Measurements from ENCODE around the gene KRTAP21-3. TPM values are rescaled to one million over a fixed set of nuclear protein-coding genes. Genes with fewer than 3 reads are reported as not detected.

KRTAP21-3 gene
- total and polyA plus RNA-seq, 2 donors (not counting 3 experiments of a cell fraction or from before 2014, with no cell fraction given): not detected

DNA sequence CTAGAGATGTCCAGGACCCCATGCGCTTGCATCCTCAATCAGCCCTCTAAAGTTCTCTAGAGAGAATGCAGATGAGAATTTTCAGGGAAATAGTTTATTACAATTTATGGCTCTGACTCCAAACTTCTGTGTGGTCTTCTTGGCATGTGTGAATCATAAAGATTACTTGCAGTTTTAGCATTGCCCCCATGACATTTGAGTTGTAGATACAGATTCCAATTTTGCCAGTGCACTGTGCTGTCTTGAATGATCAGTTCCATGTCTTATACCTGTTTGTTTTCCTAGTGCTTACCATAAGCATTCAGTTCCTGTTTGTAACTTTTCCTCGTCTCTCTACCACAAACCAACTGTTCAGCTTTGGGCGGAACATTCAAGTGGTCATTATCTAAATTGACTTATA is 4.8 kb downstream of the KRTAP21-3 start:
- DNase-seq (ENCODE audit: low read depth, low spot score) (no peak), FAIRE-seq (no peak)
- intact Hi-C loops (cut with micrococcal nuclease): no loop called here
- ChIA-PET CTCF (no interaction called here), POLR2A (no interaction called here)
- dilution Hi-C loops (cut with MboI; ENCODE audit: extremely low pct_ligation_motif_present, low sequenced_read_pairs): no loop called here
- Histone ChIP-seq H3K9me1 (replicated peaks; ENCODE audit: control insufficient read depth, extremely low read depth, insufficient read depth, low read length) (no peaks in the 10 kb centered on the region), H3K4me1 (ENCODE audit: control insufficient read depth, extremely low read depth, insufficient read depth, low read length) (no peaks in the 10 kb centered on the region), H3K4me3 (replicated peaks in 1 of 3; ENCODE audit: insufficient read depth in 1 of 3, low read depth in 1 of 3, low read length in 3 of 3) (no peak overlapping the region), H3K79me2 (ENCODE audit: control insufficient read depth, insufficient read depth, low read length) (no peaks in the 10 kb centered on the region), H3K36me3 (ENCODE audit: control insufficient read depth in 2 of 2, extremely low read depth in 1 of 2, insufficient read depth in 2 of 2, low read length in 2 of 2) (no peaks in the 10 kb centered on the region), H3K27ac (ENCODE audit: insufficient read depth, low read depth, low read length) (no peak overlapping the region), H3K4me2 (ENCODE audit: insufficient read depth, low read length) (no peak overlapping the region), H3K9ac (replicated peaks; ENCODE audit: extremely low read depth, insufficient read depth, low read length) (no peak overlapping the region), H3K9me3 (replicated peaks; ENCODE audit: control insufficient read depth, insufficient read depth, low read length) (no peaks in the 10 kb centered on the region), H3K27me3 (ENCODE audit: control insufficient read depth in 2 of 2, insufficient read depth in 2 of 2, low read length in 2 of 2) (no peaks in the 10 kb centered on the region), H4K20me1 (replicated peaks; ENCODE audit: control insufficient read depth, extremely low read depth, insufficient read depth, low read length) (no peaks in the 10 kb centered on the region), H2AFZ (ENCODE audit: low read depth, low read length) (no peak overlapping the region)
- BruUV-seq (replicated peaks): no TSS peak
- TF ChIP-seq JUN (IDR thresholded peaks at IDR 0.05; ENCODE audit: borderline replicate concordance, insufficient read depth, insufficient read length, low read depth) (no peak), FOS (IDR thresholded peaks at IDR 0.05; ENCODE audit: borderline replicate concordance, insufficient read depth, low read length) (no peak), POLR2AphosphoS5 (IDR thresholded peaks at IDR 0.05; ENCODE audit: insufficient read depth, low read depth, low read length) (no peak), MYC (IDR thresholded peaks at IDR 0.05; ENCODE audit: low read depth, low read length) (no peak), GATA2 (IDR thresholded peaks at IDR 0.05; ENCODE audit: insufficient read depth, insufficient read length, low read depth, low read length) (no peak), POLR2A (IDR thresholded peaks at IDR 0.05; ENCODE audit: low read depth, low read length) (no peak), EZH2 (IDR thresholded peaks at IDR 0.05; ENCODE audit: borderline replicate concordance, low read depth, low read length, severe bottlenecking) (no peak)
- TF ChIP-seq, protein P1, sequence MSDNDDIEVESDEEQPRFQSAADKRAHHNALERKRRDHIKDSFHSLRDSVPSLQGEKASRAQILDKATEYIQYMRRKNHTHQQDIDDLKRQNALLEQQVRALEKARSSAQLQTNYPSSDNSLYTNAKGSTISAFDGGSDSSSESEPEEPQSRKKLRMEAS (IDR thresholded peaks at IDR 0.05; ENCODE audit: insufficient read depth, insufficient read length): no peak
- TF ChIP-seq, protein P2, sequence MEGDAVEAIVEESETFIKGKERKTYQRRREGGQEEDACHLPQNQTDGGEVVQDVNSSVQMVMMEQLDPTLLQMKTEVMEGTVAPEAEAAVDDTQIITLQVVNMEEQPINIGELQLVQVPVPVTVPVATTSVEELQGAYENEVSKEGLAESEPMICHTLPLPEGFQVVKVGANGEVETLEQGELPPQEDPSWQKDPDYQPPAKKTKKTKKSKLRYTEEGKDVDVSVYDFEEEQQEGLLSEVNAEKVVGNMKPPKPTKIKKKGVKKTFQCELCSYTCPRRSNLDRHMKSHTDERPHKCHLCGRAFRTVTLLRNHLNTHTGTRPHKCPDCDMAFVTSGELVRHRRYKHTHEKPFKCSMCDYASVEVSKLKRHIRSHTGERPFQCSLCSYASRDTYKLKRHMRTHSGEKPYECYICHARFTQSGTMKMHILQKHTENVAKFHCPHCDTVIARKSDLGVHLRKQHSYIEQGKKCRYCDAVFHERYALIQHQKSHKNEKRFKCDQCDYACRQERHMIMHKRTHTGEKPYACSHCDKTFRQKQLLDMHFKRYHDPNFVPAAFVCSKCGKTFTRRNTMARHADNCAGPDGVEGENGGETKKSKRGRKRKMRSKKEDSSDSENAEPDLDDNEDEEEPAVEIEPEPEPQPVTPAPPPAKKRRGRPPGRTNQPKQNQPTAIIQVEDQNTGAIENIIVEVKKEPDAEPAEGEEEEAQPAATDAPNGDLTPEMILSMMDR (IDR thresholded peaks at IDR 0.05; ENCODE audit: extremely low read depth in 1 of 2, insufficient read depth in 1 of 2, low read depth in 1 of 2, low read length in 2 of 2): no peak
